Tibial nerve (tissue), 4 donors: ENCODE measurements around the gene CMTM7.

ENCODE experiments used
- EP300 ChIP-seq, 2 donors: sonication (generic); formaldehyde crosslinking; IDR thresholded peaks; one replicate each; pipeline ENCODE4 v1.6.1; 2017; ENCODE audit warnings: antibody characterized with exemption in 2 of 2, mild to moderate bottlenecking in 1 of 2
- POLR2A ChIP-seq, 2 donors: fragments of 450-650 bp; IDR thresholded peaks; one replicate each; pipeline ENCODE4 v1.6.1; 2017; ENCODE audit warnings: antibody characterized with exemption in 2 of 2, mild to moderate bottlenecking in 2 of 2, moderate library complexity in 2 of 2
- TF ChIP-seq, protein P1 (sequence below), 5 experiments: fragments of 200-600 bp in 3 of 5; fragments of 450-650 bp in 2 of 5; sonication (generic) in 3 of 5; IDR thresholded peaks; one replicate each; pipeline ENCODE4 v1.5.1; 2016 to 2019; ENCODE audit warnings: antibody characterized with exemption in 5 of 5, mild to moderate bottlenecking in 3 of 5, moderate library complexity in 2 of 5

DNA sequence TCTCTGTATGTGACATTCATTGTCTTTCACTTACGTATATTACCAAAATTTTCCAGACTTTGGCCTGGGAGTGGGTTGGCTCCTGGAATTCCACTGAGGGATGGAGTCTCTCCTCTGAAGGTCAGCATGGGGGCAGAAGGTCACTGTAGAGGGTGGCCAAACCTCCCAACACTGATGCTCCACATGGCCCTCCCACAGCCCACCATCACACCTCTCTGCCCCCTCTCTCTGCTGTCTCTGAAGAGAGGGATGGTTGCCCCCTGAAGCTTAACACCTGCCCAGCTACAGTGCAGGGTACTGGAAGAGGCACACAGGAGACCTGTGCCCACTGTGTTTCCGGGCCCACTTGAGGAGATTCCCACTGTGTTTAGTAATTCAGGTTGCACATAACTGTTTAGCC is 58.8 kb downstream of the CMTM7 start:
- TF ChIP-seq, protein P1, sequence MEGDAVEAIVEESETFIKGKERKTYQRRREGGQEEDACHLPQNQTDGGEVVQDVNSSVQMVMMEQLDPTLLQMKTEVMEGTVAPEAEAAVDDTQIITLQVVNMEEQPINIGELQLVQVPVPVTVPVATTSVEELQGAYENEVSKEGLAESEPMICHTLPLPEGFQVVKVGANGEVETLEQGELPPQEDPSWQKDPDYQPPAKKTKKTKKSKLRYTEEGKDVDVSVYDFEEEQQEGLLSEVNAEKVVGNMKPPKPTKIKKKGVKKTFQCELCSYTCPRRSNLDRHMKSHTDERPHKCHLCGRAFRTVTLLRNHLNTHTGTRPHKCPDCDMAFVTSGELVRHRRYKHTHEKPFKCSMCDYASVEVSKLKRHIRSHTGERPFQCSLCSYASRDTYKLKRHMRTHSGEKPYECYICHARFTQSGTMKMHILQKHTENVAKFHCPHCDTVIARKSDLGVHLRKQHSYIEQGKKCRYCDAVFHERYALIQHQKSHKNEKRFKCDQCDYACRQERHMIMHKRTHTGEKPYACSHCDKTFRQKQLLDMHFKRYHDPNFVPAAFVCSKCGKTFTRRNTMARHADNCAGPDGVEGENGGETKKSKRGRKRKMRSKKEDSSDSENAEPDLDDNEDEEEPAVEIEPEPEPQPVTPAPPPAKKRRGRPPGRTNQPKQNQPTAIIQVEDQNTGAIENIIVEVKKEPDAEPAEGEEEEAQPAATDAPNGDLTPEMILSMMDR (IDR thresholded peaks at IDR 0.05) = no peak
- TF ChIP-seq EP300 (IDR thresholded peaks at IDR 0.05) (no peak), POLR2A (IDR thresholded peaks at IDR 0.05) (no peak)
